K562 (cell line): ENCODE results near the gene LRRC25. TPM values are rescaled to one million over a fixed set of nuclear protein-coding genes. Genes with fewer than 3 reads are reported as not detected.

Experiments used
- HNRNPLL ChIP-seq: fragments of 200-400 bp; formaldehyde crosslinking; IDR thresholded peaks from 2 replicates; pipeline ENCODE4 v1.6.1; 2017; ENCODE audit warnings: low read length, low read depth, mild to moderate bottlenecking; ENCODE audit not compliant: poor library complexity, severe bottlenecking
- KLF16 ChIP-seq: IDR thresholded peaks from 2 replicates; pipeline ENCODE4 v1.6.1; 2016; ENCODE audit warnings: antibody characterized with exemption
- NFATC3 ChIP-seq: fragments of 450-650 bp; IDR thresholded peaks from 2 replicates; pipeline ENCODE4 v1.6.1; 2017; ENCODE audit warnings: mild to moderate bottlenecking
- PHF21A ChIP-seq: fragments of 450-650 bp; IDR thresholded peaks from 2 replicates; pipeline ENCODE4 v1.6.1; 2017; ENCODE audit warnings: low read depth, borderline replicate concordance
- POU5F1 ChIP-seq: fragments of 150-350 bp; IDR thresholded peaks from 2 replicates; pipeline ENCODE4 v1.6.1; 2014; ENCODE audit warnings: borderline replicate concordance, low read length, low read depth, mild to moderate bottlenecking; ENCODE audit not compliant: partially characterized antibody
- RBM25 ChIP-seq: fragments of 200-400 bp; formaldehyde crosslinking; IDR thresholded peaks from 2 replicates; pipeline ENCODE4 v1.6.1; 2018; ENCODE audit warnings: low read length, low read depth, moderate library complexity; ENCODE audit not compliant: severe bottlenecking
- SP2 ChIP-seq: IDR thresholded peaks from 2 replicates; pipeline ENCODE4 v1.6.1; 2011; ENCODE audit warnings: mild to moderate bottlenecking, low read depth, low read length, moderate library complexity; ENCODE audit not compliant: poor library complexity, severe bottlenecking; ENCODE audit errors: extremely low read depth
- TCF3 ChIP-seq: sonication (generic); formaldehyde crosslinking; IDR thresholded peaks from 2 replicates; pipeline ENCODE4 v1.4.0; 2020; ENCODE audit warnings: mild to moderate bottlenecking, missing genetic modification reagents
- polyA plus RNA-seq, 8 experiments: library from polyadenylated mRNA; depleted of rRNA in 4 of 8; stranded (reverse) in 5 of 8; unstranded in 3 of 8; fragments of >200 nt; fragmentation: Nextera tagmentation in 2 of 8; fragmentation: Illumina TruSeq in 1 of 8; extraction: Ambion mirVana in 2 of 8; extraction: Trizol in 1 of 8; gene quantifications; 2 replicates each; pipeline versions ENCODE4 v1.2.1 to v1.2.3, GENCODE V29; 2011 to 2014; ENCODE audit warnings: inconsistent platforms in 1 of 8, missing spikeins in 1 of 8
- total RNA-seq, 7 experiments: library from RNA; depleted of rRNA in 6 of 7; stranded (reverse); fragments of >200 nt in 6 of 7; fragmentation: Illumina TruSeq in 2 of 7; extraction: Trizol in 2 of 7; gene quantifications; 2 replicates each; pipeline versions ENCODE4 v1.2.1 to v1.2.3, GENCODE V29; 2011 to 2021; ENCODE audit warnings: low replicate concordance in 1 of 7
- TF ChIP-seq, protein P1 (sequence below): fragments of 250-450 bp; sonication (Bioruptor Pico); IDR thresholded peaks from 2 replicates; pipeline ENCODE4 v1.5.0; 2021
- TF ChIP-seq, protein P2 (sequence below), 2 experiments: fragments of 450-650 bp in 1 of 2; IDR thresholded peaks; 2 replicates each; pipeline ENCODE4 v1.6.1; 2011 to 2017; ENCODE audit warnings: low read depth in 2 of 2, antibody characterized with exemption in 1 of 2, borderline replicate concordance in 1 of 2, low read length in 1 of 2, mild to moderate bottlenecking in 1 of 2, mixed read lengths in 1 of 2; ENCODE audit not compliant: control insufficient read depth in 1 of 2

The LRRC25 gene
- total and polyA plus RNA-seq, 9 of the 15 experiments (the other 6 are each of a cell fraction or from before 2014, with no cell fraction given): 0.07 to 0.36 (median 0.10) TPM; not detected in 3

DNA sequence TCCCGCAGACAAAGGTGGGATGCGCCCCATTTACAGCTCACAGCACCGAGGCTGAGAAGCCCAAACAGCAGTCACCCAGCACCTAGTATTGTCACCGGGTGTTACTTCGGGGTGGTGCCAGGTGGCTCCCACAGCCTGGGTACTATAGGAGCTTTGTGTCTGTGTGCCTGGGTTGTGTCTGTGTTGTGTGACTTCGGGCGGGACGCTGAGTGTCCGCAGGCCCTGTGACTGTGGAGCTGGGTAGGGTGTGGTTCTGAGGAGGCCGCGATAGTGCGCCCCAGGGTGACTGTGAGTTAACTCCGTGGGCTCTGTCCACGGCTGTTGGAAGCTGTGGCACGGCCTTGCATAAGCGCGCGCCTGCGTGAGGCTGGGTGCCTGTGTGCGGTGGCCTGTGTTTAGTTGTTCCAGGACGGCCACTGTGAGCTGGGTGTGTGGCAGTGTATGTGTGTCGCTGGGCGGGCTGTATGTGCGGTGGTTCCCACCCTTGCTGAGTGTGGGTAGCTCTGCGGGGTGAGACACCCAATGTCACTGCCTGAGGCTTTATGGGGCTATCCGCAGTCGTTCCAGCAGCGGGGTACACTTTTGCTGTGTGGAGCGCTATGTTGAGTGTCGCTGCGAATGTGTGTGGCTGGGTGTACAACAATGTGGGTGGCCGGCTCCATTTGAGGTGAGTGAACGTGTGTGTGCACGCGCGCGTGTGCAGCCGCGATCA, 21.2 kb upstream of the LRRC25 start (continued):
- TF ChIP-seq, protein P1, sequence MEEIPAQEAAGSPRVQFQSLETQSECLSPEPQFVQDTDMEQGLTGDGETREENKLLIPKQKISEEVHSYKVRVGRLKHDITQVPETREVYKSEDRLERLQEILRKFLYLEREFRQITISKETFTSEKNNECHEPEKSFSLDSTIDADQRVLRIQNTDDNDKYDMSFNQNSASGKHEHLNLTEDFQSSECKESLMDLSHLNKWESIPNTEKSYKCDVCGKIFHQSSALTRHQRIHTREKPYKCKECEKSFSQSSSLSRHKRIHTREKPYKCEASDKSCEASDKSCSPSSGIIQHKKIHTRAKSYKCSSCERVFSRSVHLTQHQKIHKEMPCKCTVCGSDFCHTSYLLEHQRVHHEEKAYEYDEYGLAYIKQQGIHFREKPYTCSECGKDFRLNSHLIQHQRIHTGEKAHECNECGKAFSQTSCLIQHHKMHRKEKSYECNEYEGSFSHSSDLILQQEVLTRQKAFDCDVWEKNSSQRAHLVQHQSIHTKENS (CRISPR knock-in tag): no peak
- TF ChIP-seq KLF16 (no peak), TCF3 (CRISPR knock-in tag) (peak; percentile 5; the same call in 1 of the 2 replicates), NFATC3 (no peak), POU5F1 (no peak), SP2 (no peak), PHF21A (no peak), RBM25 (peak; percentile 59), HNRNPLL (no peak)
- TF ChIP-seq, protein P2, sequence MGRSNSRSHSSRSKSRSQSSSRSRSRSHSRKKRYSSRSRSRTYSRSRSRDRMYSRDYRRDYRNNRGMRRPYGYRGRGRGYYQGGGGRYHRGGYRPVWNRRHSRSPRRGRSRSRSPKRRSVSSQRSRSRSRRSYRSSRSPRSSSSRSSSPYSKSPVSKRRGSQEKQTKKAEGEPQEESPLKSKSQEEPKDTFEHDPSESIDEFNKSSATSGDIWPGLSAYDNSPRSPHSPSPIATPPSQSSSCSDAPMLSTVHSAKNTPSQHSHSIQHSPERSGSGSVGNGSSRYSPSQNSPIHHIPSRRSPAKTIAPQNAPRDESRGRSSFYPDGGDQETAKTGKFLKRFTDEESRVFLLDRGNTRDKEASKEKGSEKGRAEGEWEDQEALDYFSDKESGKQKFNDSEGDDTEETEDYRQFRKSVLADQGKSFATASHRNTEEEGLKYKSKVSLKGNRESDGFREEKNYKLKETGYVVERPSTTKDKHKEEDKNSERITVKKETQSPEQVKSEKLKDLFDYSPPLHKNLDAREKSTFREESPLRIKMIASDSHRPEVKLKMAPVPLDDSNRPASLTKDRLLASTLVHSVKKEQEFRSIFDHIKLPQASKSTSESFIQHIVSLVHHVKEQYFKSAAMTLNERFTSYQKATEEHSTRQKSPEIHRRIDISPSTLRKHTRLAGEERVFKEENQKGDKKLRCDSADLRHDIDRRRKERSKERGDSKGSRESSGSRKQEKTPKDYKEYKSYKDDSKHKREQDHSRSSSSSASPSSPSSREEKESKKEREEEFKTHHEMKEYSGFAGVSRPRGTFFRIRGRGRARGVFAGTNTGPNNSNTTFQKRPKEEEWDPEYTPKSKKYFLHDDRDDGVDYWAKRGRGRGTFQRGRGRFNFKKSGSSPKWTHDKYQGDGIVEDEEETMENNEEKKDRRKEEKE (IDR thresholded peaks at IDR 0.05; ENCODE audit: borderline replicate concordance in 1 of 2, control insufficient read depth in 1 of 2, low read depth in 2 of 2, low read length in 1 of 2): no peak
